Endothelial cell of umbilical vein (primary cell): ENCODE results near the gene ELF4. TPM values are rescaled to one million over a fixed set of nuclear protein-coding genes. Genes with fewer than 3 reads are reported as not detected.

Source experiments
- BruUV-seq: library from RNA; stranded (reverse); fragments of 400-500 nt; replicated peaks from 2 replicates; lab custom pipeline; 2021; lab: Mats Ljungman, UMichigan
- CTCF ChIA-PET: fragments of 300-600, 350-600 bp; sonication (Branson Sonifier 250); formaldehyde crosslinking; loops from one replicate; lab custom pipeline; 2021; ENCODE audit warnings: antibody characterized with exemption, inconsistent platforms; lab: Charles Lee
- POLR2A ChIA-PET: fragments of 300-600, 350-600 bp; sonication (Branson Sonifier 250); formaldehyde crosslinking; loops from one replicate; lab custom pipeline; 2021; ENCODE audit warnings: antibody characterized with exemption, inconsistent platforms; lab: Charles Lee
- DNase-seq: peaks from one replicate; pipeline ENCODE4 v3.0.0-alpha.2; 2011; ENCODE audit warnings: low read depth, low spot score
- FAIRE-seq: peaks from 2 replicates; lab custom pipeline; 2011; peaks lifted over from hg19 to GRCh38; lab: Jason Lieb, UNC
- H2AFZ ChIP-seq: 2 replicates; pipeline ENCODE4 v1.6.0; 2012; ENCODE audit warnings: low read depth, low read length, control low read depth, inconsistent platforms
- H3K27ac ChIP-seq: 2 replicates; pipeline ENCODE4 v1.5.1; 2011; ENCODE audit warnings: low read depth, mild to moderate bottlenecking, control low read depth, low read length, moderate library complexity; ENCODE audit not compliant: insufficient read depth
- H3K27me3 ChIP-seq, 2 experiments: 2 replicates each; pipeline versions ENCODE4 v1.6.0 to v1.6.1; 2011; ENCODE audit warnings: low read length in 2 of 2, mixed read lengths in 1 of 2; ENCODE audit not compliant: control insufficient read depth in 2 of 2, insufficient read depth in 2 of 2
- H3K36me3 ChIP-seq, 2 experiments: 2 replicates in 1 of 2; 3 replicates in 1 of 2; pipeline ENCODE4 v1.5.1; 2011; ENCODE audit warnings: low read length in 2 of 2, mild to moderate bottlenecking in 1 of 2, moderate library complexity in 1 of 2; ENCODE audit not compliant: control insufficient read depth in 2 of 2, insufficient read depth in 2 of 2; ENCODE audit errors: extremely low read depth in 1 of 2
- H3K4me1 ChIP-seq: 3 replicates; pipeline ENCODE4 v1.5.1; 2011; ENCODE audit warnings: mild to moderate bottlenecking, low read length; ENCODE audit not compliant: control insufficient read depth, insufficient read depth; ENCODE audit errors: extremely low read depth
- H3K4me2 ChIP-seq: 2 replicates; pipeline ENCODE4 v1.6.1; 2011; ENCODE audit warnings: low read length, control low read depth, mixed read lengths; ENCODE audit not compliant: insufficient read depth
- H3K4me3 ChIP-seq, 3 experiments: fragments of 200-600 bp in 1 of 3; sonication (generic), shearing (Covaris generic) in 1 of 3; replicated peaks in 1 of 3; 2 replicates each; pipeline ENCODE4 v1.5.1; 2011 to 2016; ENCODE audit warnings: control low read depth in 3 of 3, low read length in 3 of 3, mild to moderate bottlenecking in 2 of 3, inconsistent platforms in 1 of 3, low read depth in 1 of 3, moderate library complexity in 1 of 3; ENCODE audit not compliant: insufficient read depth in 1 of 3
- H3K79me2 ChIP-seq: 2 replicates; pipeline ENCODE4 v1.6.0; 2012; ENCODE audit warnings: low read length, inconsistent platforms; ENCODE audit not compliant: control insufficient read depth, insufficient read depth
- H3K9ac ChIP-seq: replicated peaks from 2 replicates; pipeline ENCODE3; 2011; ENCODE audit warnings: low read length, control low read depth; ENCODE audit not compliant: insufficient read depth; ENCODE audit errors: extremely low read depth
- H3K9me1 ChIP-seq: replicated peaks from 3 replicates; pipeline ENCODE4 v1.6.0; 2011; ENCODE audit warnings: mild to moderate bottlenecking, low read length; ENCODE audit not compliant: control insufficient read depth, insufficient read depth; ENCODE audit errors: extremely low read depth
- H3K9me3 ChIP-seq: replicated peaks from 2 replicates; pipeline ENCODE4 v1.5.1; 2012; ENCODE audit warnings: low read length, inconsistent platforms; ENCODE audit not compliant: control insufficient read depth, insufficient read depth
- H4K20me1 ChIP-seq: replicated peaks from 2 replicates; pipeline ENCODE3; 2011; ENCODE audit warnings: mild to moderate bottlenecking, low read length; ENCODE audit not compliant: control insufficient read depth, insufficient read depth; ENCODE audit errors: extremely low read depth
- EZH2 ChIP-seq: IDR thresholded peaks from 2 replicates; pipeline ENCODE4 v1.6.1; 2012; ENCODE audit warnings: borderline replicate concordance, low read depth, mild to moderate bottlenecking, moderate library complexity, low read length, inconsistent platforms; ENCODE audit not compliant: severe bottlenecking
- FOS ChIP-seq: IDR thresholded peaks from 2 replicates; pipeline ENCODE4 v1.6.1; 2011; ENCODE audit warnings: mild to moderate bottlenecking, low read length, moderate library complexity, borderline replicate concordance; ENCODE audit not compliant: insufficient read depth
- GATA2 ChIP-seq: IDR thresholded peaks from 2 replicates; pipeline ENCODE4 v1.7.0; 2011; ENCODE audit warnings: low read depth, mild to moderate bottlenecking, moderate library complexity, mixed read lengths, low read length; ENCODE audit not compliant: insufficient read length, insufficient read depth
- JUN ChIP-seq: IDR thresholded peaks from 2 replicates; pipeline ENCODE4 v1.6.1; 2011; ENCODE audit warnings: borderline replicate concordance, low read depth; ENCODE audit not compliant: insufficient read length, insufficient read depth
- POLR2A ChIP-seq: IDR thresholded peaks from 2 replicates; pipeline ENCODE4 v1.6.1; 2012; ENCODE audit warnings: low read depth, mild to moderate bottlenecking, control low read depth, low read length
- POLR2AphosphoS5 ChIP-seq: IDR thresholded peaks from 2 replicates; pipeline ENCODE4 v1.6.1; 2012; ENCODE audit warnings: low read depth, mild to moderate bottlenecking, control low read depth, low read length, moderate library complexity; ENCODE audit not compliant: insufficient read depth
- dilution Hi-C: fragments of 300-500 bp; cut with MboI; formaldehyde crosslinking; loops from one replicate; pipeline ENCODE4 v1.15.0; 2019; ENCODE audit warnings: low sequenced_read_pairs; ENCODE audit not compliant: extremely low pct_ligation_motif_present
- intact Hi-C: fragments of 100-400 bp; cut with micrococcal nuclease; formaldehyde crosslinking; loops from one replicate; pipeline ENCODE4 v1.10.0; 2022
- polyA plus RNA-seq, 4 experiments: library from polyadenylated mRNA; depleted of rRNA in 3 of 4; stranded (reverse) in 3 of 4; unstranded in 1 of 4; fragments of >200 nt; gene quantifications; 2 replicates each; pipeline versions ENCODE4 v1.2.1 to v1.2.3, GENCODE V29; 2011 to 2012; ENCODE audit warnings: missing spikeins in 1 of 4
- total RNA-seq: library from RNA; stranded (reverse); gene quantifications from 2 replicates; pipeline ENCODE4 v1.2.3, GENCODE V29; 2021
- TF ChIP-seq, protein P1 (sequence below), 2 donors: IDR thresholded peaks; 1 replicate in 1 of 2; 2 replicates in 1 of 2; pipeline ENCODE4 v1.5.1; 2011; ENCODE audit warnings: low read length in 2 of 2, mild to moderate bottlenecking in 2 of 2, moderate library complexity in 2 of 2, control low read depth in 1 of 2, inconsistent platforms in 1 of 2, low read depth in 1 of 2; ENCODE audit not compliant: insufficient read depth in 1 of 2; ENCODE audit errors: extremely low read depth in 1 of 2

ELF4 gene
- total and polyA plus RNA-seq, 2 donors (not counting 3 experiments of a cell fraction or from before 2014, with no cell fraction given) = 31.9 to 33.4 TPM

DNA sequence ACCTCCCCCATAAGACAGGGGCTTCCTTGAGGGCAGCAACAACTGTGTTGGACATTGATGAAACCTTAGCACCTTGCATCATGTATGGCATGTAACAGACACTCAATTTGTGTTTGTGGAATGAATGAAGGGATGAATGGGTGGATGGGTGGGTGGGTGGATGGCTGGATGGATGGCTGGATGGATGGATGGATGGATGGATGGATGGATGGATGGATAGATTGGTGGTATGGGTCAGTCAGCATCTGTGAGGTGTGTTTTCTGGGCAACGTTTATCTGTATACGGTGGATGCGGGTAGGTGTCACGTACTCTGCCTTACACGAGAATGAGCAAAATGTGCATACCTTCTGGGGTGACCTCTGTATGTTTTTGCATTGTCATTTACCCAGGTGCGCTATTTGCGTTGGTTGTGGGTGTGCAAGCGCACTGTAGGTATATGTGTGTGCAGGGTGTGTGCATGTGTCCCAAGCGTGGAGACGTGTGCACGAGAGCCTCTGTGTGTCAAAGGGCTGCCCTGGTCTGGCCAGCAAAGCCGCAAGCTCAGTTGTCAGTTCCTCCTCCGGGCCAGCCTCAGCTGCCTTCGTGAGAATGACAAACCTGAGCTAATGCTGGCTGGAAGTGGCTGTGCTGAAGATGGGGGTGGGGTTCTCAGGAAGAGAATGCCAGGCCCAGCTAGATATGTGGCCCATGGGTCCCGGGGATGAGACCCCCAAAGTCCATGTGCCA is 26.5 kb downstream of the ELF4 start:
- H3K27ac ChIP-seq = no peak overlapping the region
- no peak for DNase-seq
- dilution Hi-C loops = no loop called here
- ChIA-PET CTCF (interaction anchor here (2.5 kb wide), 1 partner anchor 36 kb away, joined by 24 read pairs; no protein-coding TSS in a partner anchor), POLR2A (no interaction called here)
- FAIRE-seq = no peak
- H2AFZ ChIP-seq = no peak overlapping the region
- BruUV-seq = no TSS peak
- intact Hi-C loops = loop anchor here (2.0 kb wide), 1 partner anchor 83 kb away; no protein-coding TSS in a partner anchor
- no peaks in the 10 kb centered on the region for H3K9me3 ChIP-seq
- no peaks in the 10 kb centered on the region for H4K20me1 ChIP-seq
- H3K27me3 ChIP-seq = no peaks in the 10 kb centered on the region
- no peak overlapping the region for H3K4me2 ChIP-seq
- no peak overlapping the region for H3K4me3 ChIP-seq
- peaks cover 41% of the 10 kb centered on the region for H3K79me2 ChIP-seq
- peaks cover 42% of the 10 kb centered on the region for H3K4me1 ChIP-seq
- no peaks in the 10 kb centered on the region for H3K9me1 ChIP-seq
- TF ChIP-seq EZH2 = no peak
- no peak for TF ChIP-seq POLR2AphosphoS5
- no peak for TF ChIP-seq FOS
- TF ChIP-seq, protein P1, sequence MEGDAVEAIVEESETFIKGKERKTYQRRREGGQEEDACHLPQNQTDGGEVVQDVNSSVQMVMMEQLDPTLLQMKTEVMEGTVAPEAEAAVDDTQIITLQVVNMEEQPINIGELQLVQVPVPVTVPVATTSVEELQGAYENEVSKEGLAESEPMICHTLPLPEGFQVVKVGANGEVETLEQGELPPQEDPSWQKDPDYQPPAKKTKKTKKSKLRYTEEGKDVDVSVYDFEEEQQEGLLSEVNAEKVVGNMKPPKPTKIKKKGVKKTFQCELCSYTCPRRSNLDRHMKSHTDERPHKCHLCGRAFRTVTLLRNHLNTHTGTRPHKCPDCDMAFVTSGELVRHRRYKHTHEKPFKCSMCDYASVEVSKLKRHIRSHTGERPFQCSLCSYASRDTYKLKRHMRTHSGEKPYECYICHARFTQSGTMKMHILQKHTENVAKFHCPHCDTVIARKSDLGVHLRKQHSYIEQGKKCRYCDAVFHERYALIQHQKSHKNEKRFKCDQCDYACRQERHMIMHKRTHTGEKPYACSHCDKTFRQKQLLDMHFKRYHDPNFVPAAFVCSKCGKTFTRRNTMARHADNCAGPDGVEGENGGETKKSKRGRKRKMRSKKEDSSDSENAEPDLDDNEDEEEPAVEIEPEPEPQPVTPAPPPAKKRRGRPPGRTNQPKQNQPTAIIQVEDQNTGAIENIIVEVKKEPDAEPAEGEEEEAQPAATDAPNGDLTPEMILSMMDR (IDR thresholded peaks at IDR 0.05; ENCODE audit: extremely low read depth in 1 of 2, insufficient read depth in 1 of 2, low read depth in 1 of 2, low read length in 2 of 2) = no peak
- TF ChIP-seq JUN = no peak
- no peak for TF ChIP-seq GATA2
- no peak for TF ChIP-seq POLR2A
- peaks cover 0 to 3% of the 10 kb centered on the region in 2 experiments for H3K36me3 ChIP-seq
- H3K9ac ChIP-seq = no peak overlapping the region
